B cell (primary cell): Measurements from ENCODE around the gene TNFAIP2.

ENCODE experiments used
- CTCF ChIP-seq: fragments of 200-600 bp; IDR thresholded peaks from one replicate; pipeline ENCODE4 v1.8.0; 2022; ENCODE audit warnings: antibody characterized with exemption, mild to moderate bottlenecking
- EZH2 ChIP-seq: IDR thresholded peaks from 2 replicates; pipeline ENCODE4 v1.6.1; 2012; ENCODE audit warnings: borderline replicate concordance, low read depth, mild to moderate bottlenecking, moderate library complexity, low read length; ENCODE audit not compliant: insufficient read depth, poor library complexity, severe bottlenecking

GRCh38 chr14:103157969-103158368, 34.7 kb downstream of the TNFAIP2 start:
- TF ChIP-seq CTCF (no peak), EZH2 (no peak)
